ENCODE data around the gene AMIGO2.

The AMIGO2 gene

GRCh38 chr12:47032644-47033043 is 47.1 kb downstream of the AMIGO2 start:
- peak; percentile 56 to 68 for DNase-seq

GRCh38 chr12:47029903-47030302 is 49.9 kb downstream of the AMIGO2 start:
- DNase-seq, result no peak

DNA sequence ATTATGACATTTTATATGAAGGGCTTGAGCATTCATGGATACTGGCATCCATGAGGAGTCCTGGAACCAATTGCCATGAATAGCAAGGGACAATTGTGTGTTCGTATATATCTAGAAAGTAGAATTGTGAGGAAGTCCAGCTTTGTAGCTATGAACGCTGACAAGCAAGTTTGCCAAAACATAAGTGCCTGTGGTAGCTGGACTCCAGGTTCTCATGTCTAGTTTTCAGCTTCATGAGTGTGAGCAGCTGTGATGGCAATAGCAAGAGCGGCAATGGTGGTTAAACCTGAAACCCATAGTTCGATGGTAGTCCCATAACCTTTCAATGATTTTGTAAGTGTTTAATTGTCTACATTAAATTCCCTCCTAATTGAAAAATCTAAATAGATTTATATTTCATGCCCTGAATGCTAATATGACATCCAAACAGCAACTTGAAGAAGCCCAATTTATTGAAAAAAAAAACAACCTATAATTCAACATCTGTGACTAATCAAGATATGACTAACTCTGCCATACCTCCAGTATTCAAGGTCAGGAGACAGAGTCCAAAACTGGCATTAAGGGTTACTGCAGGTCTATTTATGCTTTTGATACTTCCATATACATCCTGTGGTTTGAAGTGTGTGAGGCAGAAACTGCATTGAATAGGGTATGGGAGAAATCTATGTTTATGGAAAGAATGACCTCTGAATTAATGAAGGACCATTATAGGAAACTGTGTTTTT is 50.6 kb downstream of the AMIGO2 start:
- DNase-seq, result no peak

- no peak for DNase-seq
These were observed 51.6 kb downstream of the AMIGO2 start for GRCh38 chr12:47028186-47028585.
